SK-N-SH (cell line): Measurements from ENCODE around the gene CRACR2A. TPM values are rescaled to one million over a fixed set of nuclear protein-coding genes. Genes with fewer than 3 reads are reported as not detected.

Source experiments
- CTCF ChIA-PET: fragments of 300-600, 350-600 bp; formaldehyde crosslinking; extraction: SDS; loops from one replicate; lab custom pipeline; 2021; lab: Yijun Ruan, JAX
- POLR2A ChIA-PET: fragments of 350-600 bp; sonication (Branson Sonifier 250); formaldehyde crosslinking; extraction: SDS; loops from one replicate; lab custom pipeline; 2020; ENCODE audit warnings: antibody characterized with exemption, inconsistent platforms; lab: Yijun Ruan, JAX
- DNase-seq: peaks from one replicate; pipeline ENCODE4 v3.0.0; 2012
- H2AFZ ChIP-seq: fragments of 200-600 bp; sonication (generic); 2 replicates; pipeline ENCODE4 v1.8.1; 2016; ENCODE audit warnings: antibody characterized with exemption, mild to moderate bottlenecking, low read depth
- H3F3A ChIP-seq: fragments of 200-600 bp; sonication (generic); replicated peaks from 2 replicates; pipeline ENCODE3; 2016; ENCODE audit warnings: antibody characterized with exemption, mild to moderate bottlenecking; ENCODE audit not compliant: insufficient read depth
- H3K27ac ChIP-seq, 2 experiments: fragments of 200-500 bp in 1 of 2; fragments of 200-600 bp in 1 of 2; sonication (Bioruptor generic) in 1 of 2; sonication (generic), shearing (Covaris generic) in 1 of 2; 2 replicates each; pipeline versions ENCODE4 v1.5.1 to v1.6.1; 2014 to 2016; ENCODE audit warnings: low read depth in 2 of 2, inconsistent platforms in 1 of 2, low read length in 1 of 2, mild to moderate bottlenecking in 1 of 2, mixed read lengths in 1 of 2
- H3K27me3 ChIP-seq: fragments of 200-600 bp; sonication (generic), shearing (Covaris generic); 2 replicates; pipeline ENCODE4 v1.6.1; 2016; ENCODE audit warnings: mixed run types; ENCODE audit not compliant: insufficient read depth
- H3K36me3 ChIP-seq, 2 experiments: fragments of 200-500 bp in 1 of 2; fragments of 200-600 bp in 1 of 2; sonication (Bioruptor generic) in 1 of 2; sonication (generic) in 1 of 2; replicated peaks in 1 of 2; 2 replicates each; pipeline versions ENCODE3 to v1.5.1; 2014 to 2016; ENCODE audit warnings: low read length in 1 of 2, mild to moderate bottlenecking in 1 of 2; ENCODE audit not compliant: insufficient read depth in 2 of 2, control insufficient read depth in 1 of 2
- H3K4me1 ChIP-seq, 2 experiments: fragments of 200-500 bp in 1 of 2; fragments of 200-600 bp in 1 of 2; sonication (Bioruptor generic) in 1 of 2; sonication (generic), shearing (Covaris generic) in 1 of 2; 2 replicates each; pipeline versions ENCODE4 v1.5.1 to v1.6.1; 2014 to 2016; ENCODE audit warnings: low read depth in 1 of 2, low read length in 1 of 2, mixed run types in 1 of 2; ENCODE audit not compliant: insufficient read depth in 2 of 2, control insufficient read depth in 1 of 2
- H3K4me2 ChIP-seq: fragments of 200-600 bp; sonication (generic), shearing (Covaris generic); 2 replicates; pipeline ENCODE4 v1.6.1; 2017; ENCODE audit warnings: mixed run types
- H3K4me3 ChIP-seq, 2 experiments: fragments of 200-500 bp in 1 of 2; fragments of 200-600 bp in 1 of 2; sonication (Bioruptor generic) in 1 of 2; sonication (generic), shearing (Covaris generic) in 1 of 2; 2 replicates each; pipeline versions ENCODE4 v1.5.1 to v1.8.1; 2014 to 2016; ENCODE audit warnings: low read depth in 2 of 2, inconsistent platforms in 1 of 2, low read length in 1 of 2, mild to moderate bottlenecking in 1 of 2, mixed read lengths in 1 of 2, moderate library complexity in 1 of 2
- H3K79me2 ChIP-seq: fragments of 200-600 bp; sonication (generic); 2 replicates; pipeline ENCODE4 v1.8.1; 2017; ENCODE audit warnings: mild to moderate bottlenecking; ENCODE audit not compliant: insufficient read depth
- H3K9ac ChIP-seq: fragments of 200-600 bp; sonication (generic); 2 replicates; pipeline ENCODE4 v1.6.1; 2017; ENCODE audit warnings: mixed run types
- H3K9me2 ChIP-seq: fragments of 200-600 bp; sonication (generic); 2 replicates; pipeline ENCODE4 v1.6.1; 2017; ENCODE audit warnings: mixed run types
- H3K9me3 ChIP-seq: fragments of 200-600 bp; sonication (generic); 2 replicates; pipeline ENCODE4 v1.6.1; 2017; ENCODE audit warnings: mixed run types, mild to moderate bottlenecking, moderate library complexity
- H4K20me1 ChIP-seq: fragments of 200-600 bp; sonication (generic); 2 replicates; pipeline ENCODE4 v1.6.1; 2017; ENCODE audit warnings: mild to moderate bottlenecking, mixed run types; ENCODE audit not compliant: insufficient read depth
- CHD2 ChIP-seq: fragments of 150-350 bp; IDR thresholded peaks from 2 replicates; pipeline ENCODE4 v1.6.1; 2018; ENCODE audit warnings: low read length; ENCODE audit not compliant: partially characterized antibody
- EP300 ChIP-seq, 2 experiments: IDR thresholded peaks; 2 replicates each; pipeline versions ENCODE4 v1.4.0 to v1.6.1; 2012; ENCODE audit warnings: borderline replicate concordance in 1 of 2, low read depth in 1 of 2, low read length in 1 of 2
- FOXJ3 ChIP-seq: sonication (generic); formaldehyde crosslinking; IDR thresholded peaks from 2 replicates; pipeline ENCODE4 v1.5.1; 2020; ENCODE audit warnings: mild to moderate bottlenecking, missing genetic modification reagents
- GATA2 ChIP-seq: sonication (generic); formaldehyde crosslinking; IDR thresholded peaks from 2 replicates; pipeline ENCODE4 v1.5.0; 2020; ENCODE audit warnings: mild to moderate bottlenecking, missing genetic modification reagents
- MEF2A ChIP-seq: IDR thresholded peaks from 2 replicates; pipeline ENCODE4 v1.4.0; 2012; ENCODE audit warnings: low read depth, borderline replicate concordance
- MXI1 ChIP-seq: IDR thresholded peaks from 2 replicates; pipeline ENCODE4 v1.6.1; 2012; ENCODE audit warnings: mild to moderate bottlenecking, low read depth, low read length, improper control_type of control experiment
- NRF1 ChIP-seq: IDR thresholded peaks from 2 replicates; pipeline ENCODE4 v1.6.1; 2012; ENCODE audit warnings: low read depth, mild to moderate bottlenecking, low read length
- POLR2AphosphoS5 ChIP-seq: IDR thresholded peaks from 2 replicates; pipeline ENCODE4 v1.6.1; 2012; ENCODE audit warnings: low read depth, low read length
- RXRA ChIP-seq: IDR thresholded peaks from 2 replicates; pipeline ENCODE4 v1.4.0; 2012; ENCODE audit warnings: low read depth, mild to moderate bottlenecking, borderline replicate concordance
- TAF1 ChIP-seq: IDR thresholded peaks from 2 replicates; pipeline ENCODE4 v1.6.1; 2012; ENCODE audit warnings: low read depth, mild to moderate bottlenecking, low read length, moderate library complexity, borderline replicate concordance
- USF2 ChIP-seq: fragments of 150-350 bp; IDR thresholded peaks from 2 replicates; pipeline ENCODE4 v1.6.1; 2017; ENCODE audit warnings: antibody characterized with exemption, low read length, low read depth, borderline replicate concordance
- YY1 ChIP-seq: IDR thresholded peaks from 2 replicates; pipeline ENCODE4 v1.4.0; 2012; ENCODE audit warnings: low read depth, mild to moderate bottlenecking
- ZBTB33 ChIP-seq: IDR thresholded peaks from 2 replicates; pipeline ENCODE4 v1.4.0; 2012; ENCODE audit warnings: low read depth, borderline replicate concordance
- WGBS: methylation state at CpG from one replicate; pipeline ENCODE4 v1.1.6; 2017; ENCODE audit warnings: low lambda C conversion rate; 5-methylcytosine and 5-hydroxymethylcytosine counted together
- polyA plus RNA-seq, 3 experiments: library from polyadenylated mRNA; depleted of rRNA; stranded (reverse); fragments of >200 nt; gene quantifications; 2 replicates each; pipeline ENCODE4 v1.2.3, GENCODE V29; 2012
- small RNA-seq, 7 experiments: library from RNA; depleted of rRNA; stranded (forward); fragments of <200 nt; gene quantifications; one replicate each; pipeline ENCODE3, GENCODE V24; 2012

The CRACR2A gene
- polyA plus RNA-seq, 1 of the 3 experiments (the other 2 are of a cell fraction): 0.12 TPM

DNA sequence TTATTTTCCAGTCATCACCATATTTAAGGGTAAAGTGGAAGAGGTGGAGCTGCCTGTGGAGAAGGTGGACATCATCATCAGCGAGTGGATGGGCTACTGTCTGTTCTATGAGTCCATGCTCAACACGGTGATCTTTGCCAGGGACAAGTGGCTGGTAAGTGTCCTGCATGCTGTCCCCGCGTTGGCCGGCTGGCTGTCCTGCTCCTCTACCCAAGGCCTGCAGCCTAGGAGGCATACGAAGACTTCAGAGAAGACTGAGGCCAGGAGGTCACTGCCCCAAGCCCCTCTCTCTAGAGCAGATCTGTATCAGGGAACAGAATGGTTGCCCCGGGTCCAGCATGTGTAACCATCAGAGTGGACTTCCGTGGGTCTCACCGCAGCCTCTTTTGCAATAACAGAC, 184.2 kb downstream of the CRACR2A start:
- Histone ChIP-seq H3K4me3 (no peak overlapping the region), H3K27ac (no peak overlapping the region), H3K9me2 (no peaks in the 10 kb centered on the region), H3K9me3 (no peaks in the 10 kb centered on the region), H3K9ac (no peak overlapping the region), H3K4me2 (no peak overlapping the region), H3K36me3 (no peaks in the 10 kb centered on the region), H3K27me3 (peaks cover 9% of the 10 kb centered on the region; the same call in 1 of the 2 replicates), H4K20me1 (no peaks in the 10 kb centered on the region), H3K79me2 (no peaks in the 10 kb centered on the region), H3F3A (no peaks in the 10 kb centered on the region), H3K4me1 (no peaks in the 10 kb centered on the region), H2AFZ (no peak overlapping the region)
- WGBS: 55% methylated on average over 9 of the region's 9 CpGs
- POLR2A ChIA-PET: no interaction called here
- TF ChIP-seq MEF2A: no peak
- TF ChIP-seq FOXJ3 (CRISPR knock-in tag): no peak
- TF ChIP-seq USF2: no peak
- TF ChIP-seq ZBTB33: no peak
- TF ChIP-seq POLR2AphosphoS5: no peak
- no peak for TF ChIP-seq RXRA
- TF ChIP-seq TAF1: no peak
- TF ChIP-seq NRF1: no peak
- TF ChIP-seq YY1: no peak
- no peak for TF ChIP-seq GATA2 (CRISPR knock-in tag)
- no peak for TF ChIP-seq EP300 (IDR thresholded peaks at IDR 0.05; ENCODE audit: borderline replicate concordance in 1 of 2, low read depth in 1 of 2, low read length in 1 of 2)
- TF ChIP-seq CHD2: no peak
- CTCF ChIA-PET: no interaction called here
- no peak for DNase-seq

GRCh38 chr12:3565985-3566384, 186.9 kb downstream of the CRACR2A start:
- H2AFZ ChIP-seq: no peak overlapping the region
- no peak overlapping the region for H3K9ac ChIP-seq
- H3K36me3 ChIP-seq: no peaks in the 10 kb centered on the region
- no peaks in the 10 kb centered on the region for H3K9me3 ChIP-seq
- no peak overlapping the region for H3K4me2 ChIP-seq
- H4K20me1 ChIP-seq: no peaks in the 10 kb centered on the region
- no peaks in the 10 kb centered on the region for H3F3A ChIP-seq
- H3K27me3 ChIP-seq: peaks cover 6% of the 10 kb centered on the region; the same call in 1 of the 2 replicates
- H3K9me2 ChIP-seq: no peaks in the 10 kb centered on the region
- POLR2A ChIA-PET: no interaction called here
- 18% methylated on average over 1 of the region's 1 CpG for WGBS
- no peak overlapping the region for H3K27ac ChIP-seq
- DNase-seq: no peak
- TF ChIP-seq FOXJ3 (CRISPR knock-in tag): no peak
- no peak for TF ChIP-seq YY1
- TF ChIP-seq EP300 (IDR thresholded peaks at IDR 0.05; ENCODE audit: borderline replicate concordance in 1 of 2, low read depth in 1 of 2, low read length in 1 of 2): no peak
- TF ChIP-seq NRF1: no peak
- TF ChIP-seq MXI1: no peak
- TF ChIP-seq, all 33 proteins: peak for 0
- CTCF ChIA-PET: no interaction called here
- Histone ChIP-seq H3K79me2 (no peaks in the 10 kb centered on the region), H3K4me1 (no peaks in the 10 kb centered on the region), H3K4me3 (no peak overlapping the region)

Small RNAs within 50 kb of the gene (small RNA-seq; reads per million reads assigned to genes)
- gene RNU6-174P: 0 reads per million in 7 experiments

Other genes starting within 250 kb of the CRACR2A start
- 1.8 and 2.7 TPM in 2 replicates for gene PARP11, start 120.3 kb upstream of the CRACR2A start, polyA plus RNA-seq (2012; rRNA removed)